Endothelial cell of umbilical vein (primary cell): ENCODE data around the gene CHEK2. TPM values are rescaled to one million over a fixed set of nuclear protein-coding genes. Genes with fewer than 3 reads are reported as not detected.

Source experiments
- BruUV-seq: library from RNA; stranded (reverse); fragments of 400-500 nt; replicated peaks from 2 replicates; lab custom pipeline; 2021; lab: Mats Ljungman, UMichigan
- CTCF ChIA-PET: fragments of 300-600, 350-600 bp; sonication (Branson Sonifier 250); formaldehyde crosslinking; loops from one replicate; lab custom pipeline; 2021; ENCODE audit warnings: antibody characterized with exemption, inconsistent platforms; lab: Charles Lee
- POLR2A ChIA-PET: fragments of 300-600, 350-600 bp; sonication (Branson Sonifier 250); formaldehyde crosslinking; loops from one replicate; lab custom pipeline; 2021; ENCODE audit warnings: antibody characterized with exemption, inconsistent platforms; lab: Charles Lee
- DNase-seq: peaks from one replicate; pipeline ENCODE4 v3.0.0-alpha.2; 2011; ENCODE audit warnings: low read depth, low spot score
- FAIRE-seq: peaks from 2 replicates; lab custom pipeline; 2011; peaks lifted over from hg19 to GRCh38; lab: Jason Lieb, UNC
- H2AFZ ChIP-seq: 2 replicates; pipeline ENCODE4 v1.6.0; 2012; ENCODE audit warnings: low read depth, low read length, control low read depth, inconsistent platforms
- H3K27ac ChIP-seq: 2 replicates; pipeline ENCODE4 v1.5.1; 2011; ENCODE audit warnings: low read depth, mild to moderate bottlenecking, control low read depth, low read length, moderate library complexity; ENCODE audit not compliant: insufficient read depth
- H3K27me3 ChIP-seq, 2 experiments: 2 replicates each; pipeline versions ENCODE4 v1.6.0 to v1.6.1; 2011; ENCODE audit warnings: low read length in 2 of 2, mixed read lengths in 1 of 2; ENCODE audit not compliant: control insufficient read depth in 2 of 2, insufficient read depth in 2 of 2
- H3K36me3 ChIP-seq, 2 experiments: 2 replicates in 1 of 2; 3 replicates in 1 of 2; pipeline ENCODE4 v1.5.1; 2011; ENCODE audit warnings: low read length in 2 of 2, mild to moderate bottlenecking in 1 of 2, moderate library complexity in 1 of 2; ENCODE audit not compliant: control insufficient read depth in 2 of 2, insufficient read depth in 2 of 2; ENCODE audit errors: extremely low read depth in 1 of 2
- H3K4me1 ChIP-seq: 3 replicates; pipeline ENCODE4 v1.5.1; 2011; ENCODE audit warnings: mild to moderate bottlenecking, low read length; ENCODE audit not compliant: control insufficient read depth, insufficient read depth; ENCODE audit errors: extremely low read depth
- H3K4me2 ChIP-seq: 2 replicates; pipeline ENCODE4 v1.6.1; 2011; ENCODE audit warnings: low read length, control low read depth, mixed read lengths; ENCODE audit not compliant: insufficient read depth
- H3K4me3 ChIP-seq, 3 experiments: fragments of 200-600 bp in 1 of 3; sonication (generic), shearing (Covaris generic) in 1 of 3; replicated peaks in 1 of 3; 2 replicates each; pipeline ENCODE4 v1.5.1; 2011 to 2016; ENCODE audit warnings: control low read depth in 3 of 3, low read length in 3 of 3, mild to moderate bottlenecking in 2 of 3, inconsistent platforms in 1 of 3, low read depth in 1 of 3, moderate library complexity in 1 of 3; ENCODE audit not compliant: insufficient read depth in 1 of 3
- H3K79me2 ChIP-seq: 2 replicates; pipeline ENCODE4 v1.6.0; 2012; ENCODE audit warnings: low read length, inconsistent platforms; ENCODE audit not compliant: control insufficient read depth, insufficient read depth
- H3K9ac ChIP-seq: replicated peaks from 2 replicates; pipeline ENCODE3; 2011; ENCODE audit warnings: low read length, control low read depth; ENCODE audit not compliant: insufficient read depth; ENCODE audit errors: extremely low read depth
- H3K9me1 ChIP-seq: replicated peaks from 3 replicates; pipeline ENCODE4 v1.6.0; 2011; ENCODE audit warnings: mild to moderate bottlenecking, low read length; ENCODE audit not compliant: control insufficient read depth, insufficient read depth; ENCODE audit errors: extremely low read depth
- H3K9me3 ChIP-seq: replicated peaks from 2 replicates; pipeline ENCODE4 v1.5.1; 2012; ENCODE audit warnings: low read length, inconsistent platforms; ENCODE audit not compliant: control insufficient read depth, insufficient read depth
- H4K20me1 ChIP-seq: replicated peaks from 2 replicates; pipeline ENCODE3; 2011; ENCODE audit warnings: mild to moderate bottlenecking, low read length; ENCODE audit not compliant: control insufficient read depth, insufficient read depth; ENCODE audit errors: extremely low read depth
- CTCF ChIP-seq, 2 donors: IDR thresholded peaks; 1 replicate in 1 of 2; 2 replicates in 1 of 2; pipeline ENCODE4 v1.5.1; 2011; ENCODE audit warnings: low read length in 2 of 2, mild to moderate bottlenecking in 2 of 2, moderate library complexity in 2 of 2, control low read depth in 1 of 2, inconsistent platforms in 1 of 2, low read depth in 1 of 2; ENCODE audit not compliant: insufficient read depth in 1 of 2; ENCODE audit errors: extremely low read depth in 1 of 2
- FOS ChIP-seq: IDR thresholded peaks from 2 replicates; pipeline ENCODE4 v1.6.1; 2011; ENCODE audit warnings: mild to moderate bottlenecking, low read length, moderate library complexity, borderline replicate concordance; ENCODE audit not compliant: insufficient read depth
- GATA2 ChIP-seq: IDR thresholded peaks from 2 replicates; pipeline ENCODE4 v1.7.0; 2011; ENCODE audit warnings: low read depth, mild to moderate bottlenecking, moderate library complexity, mixed read lengths, low read length; ENCODE audit not compliant: insufficient read length, insufficient read depth
- JUN ChIP-seq: IDR thresholded peaks from 2 replicates; pipeline ENCODE4 v1.6.1; 2011; ENCODE audit warnings: borderline replicate concordance, low read depth; ENCODE audit not compliant: insufficient read length, insufficient read depth
- MAX ChIP-seq: IDR thresholded peaks from 2 replicates; pipeline ENCODE4 v1.6.1; 2011; ENCODE audit not compliant: insufficient read depth, insufficient read length
- POLR2A ChIP-seq: IDR thresholded peaks from 2 replicates; pipeline ENCODE4 v1.6.1; 2012; ENCODE audit warnings: low read depth, mild to moderate bottlenecking, control low read depth, low read length
- POLR2AphosphoS5 ChIP-seq: IDR thresholded peaks from 2 replicates; pipeline ENCODE4 v1.6.1; 2012; ENCODE audit warnings: low read depth, mild to moderate bottlenecking, control low read depth, low read length, moderate library complexity; ENCODE audit not compliant: insufficient read depth
- dilution Hi-C: fragments of 300-500 bp; cut with MboI; formaldehyde crosslinking; loops from one replicate; pipeline ENCODE4 v1.15.0; 2019; ENCODE audit warnings: low sequenced_read_pairs; ENCODE audit not compliant: extremely low pct_ligation_motif_present
- intact Hi-C: fragments of 100-400 bp; cut with micrococcal nuclease; formaldehyde crosslinking; loops from one replicate; pipeline ENCODE4 v1.10.0; 2022
- polyA plus RNA-seq, 4 experiments: library from polyadenylated mRNA; depleted of rRNA in 3 of 4; stranded (reverse) in 3 of 4; unstranded in 1 of 4; fragments of >200 nt; gene quantifications; 2 replicates each; pipeline versions ENCODE4 v1.2.1 to v1.2.3, GENCODE V29; 2011 to 2012; ENCODE audit warnings: missing spikeins in 1 of 4
- total RNA-seq: library from RNA; stranded (reverse); gene quantifications from 2 replicates; pipeline ENCODE4 v1.2.3, GENCODE V29; 2021

Gene CHEK2
- total and polyA plus RNA-seq, 2 donors (not counting 3 experiments of a cell fraction or from before 2014, with no cell fraction given) = 24.6 to 24.9 TPM

GRCh38 chr22:28715611-28716010 lies 26.0 kb downstream of the CHEK2 start:
- TF ChIP-seq CTCF (IDR thresholded peaks at IDR 0.05; ENCODE audit: extremely low read depth in 1 of 2, insufficient read depth in 1 of 2, low read depth in 1 of 2, low read length in 2 of 2) = no peak
- TF ChIP-seq POLR2A = no peak
- TF ChIP-seq MAX = no peak
- no peak for TF ChIP-seq FOS
- no peak for TF ChIP-seq GATA2
- TF ChIP-seq JUN = no peak
- TF ChIP-seq POLR2AphosphoS5 = no peak
- Histone ChIP-seq H3K4me3 (no peak overlapping the region), H3K9me3 (no peaks in the 10 kb centered on the region), H3K9ac (no peak overlapping the region), H4K20me1 (no peaks in the 10 kb centered on the region), H2AFZ (no peak overlapping the region), H3K27me3 (no peaks in the 10 kb centered on the region), H3K4me1 (peaks cover 22% of the 10 kb centered on the region), H3K27ac (no peak overlapping the region), H3K79me2 (no peaks in the 10 kb centered on the region), H3K36me3 (peaks cover 0 to 2% of the 10 kb centered on the region in 2 experiments), H3K4me2 (no peak overlapping the region), H3K9me1 (no peaks in the 10 kb centered on the region)
- FAIRE-seq (no peak), DNase-seq (no peak)
- BruUV-seq = no TSS peak
- intact Hi-C loops (no loop called here), dilution Hi-C loops (no loop called here)
- ChIA-PET POLR2A (no interaction called here), CTCF (no interaction called here)
